Right forelimb (tissue), 1 donor: Measurements from ENCODE around the gene EVI2B.
"Not testable (repeated sequence)": the region's sequence is repeated elsewhere in the genome, so short reads cannot be mapped to it uniquely, and the experiment has no call there.

ENCODE experiments used
- DNase-seq: peaks from one replicate; pipeline ENCODE4 v3.0.0-alpha.2; 2018

EVI2B gene

GRCh38 chr17:31310260-31310659 lies 3.6 kb downstream of the EVI2B start:
- DNase-seq, result no peak

- no peak for DNase-seq
Observed at GRCh38 chr17:31309556-31309955, 4.3 kb downstream of the EVI2B start.

GRCh38 chr17:31308372-31309334 lies 5.2 kb downstream of the EVI2B start:
- no peak for DNase-seq

GRCh38 chr17:31307640-31308039 lies 6.2 kb downstream of the EVI2B start:
- DNase-seq, result no peak

GRCh38 chr17:31299624-31300023 lies 14.2 kb downstream of the EVI2B start:
- no peak for DNase-seq

GRCh38 chr17:31297090-31297489 lies 16.8 kb downstream of the EVI2B start, which contains the start of gene OMG:
OMG (minus strand) TSS chr17:31297239; CDS start chr17:31296331, 908 bp downstream.
- DNase-seq, result no peak

GRCh38 chr17:31296142-31296541 lies 17.7 kb downstream of the EVI2B start:
- no peak for DNase-seq

- DNase-seq, result no peak
Observed at GRCh38 chr17:31295489-31295871, 18.4 kb downstream of the EVI2B start.

- DNase-seq, result no peak
Observed at GRCh38 chr17:31294820-31295488, 18.9 kb downstream of the EVI2B start.

- DNase-seq, result no peak
Observed at GRCh38 chr17:31294231-31294630, 19.6 kb downstream of the EVI2B start.

- DNase-seq, result no peak
Observed at GRCh38 chr17:31293581-31293980, 20.3 kb downstream of the EVI2B start.

GRCh38 chr17:31291820-31292219 lies 22.0 kb downstream of the EVI2B start:
- no peak for DNase-seq

- DNase-seq, result no peak
Observed at GRCh38 chr17:31289790-31290189, 24.1 kb downstream of the EVI2B start.

GRCh38 chr17:31287932-31288331 lies 25.9 kb downstream of the EVI2B start:
- not testable (repeated sequence) for DNase-seq

GRCh38 chr17:31286587-31286986 lies 27.3 kb downstream of the EVI2B start:
- DNase-seq, result no peak

- no peak for DNase-seq
Observed at GRCh38 chr17:31283841-31284240, 30.0 kb downstream of the EVI2B start.

- DNase-seq, result no peak
Observed at GRCh38 chr17:31281061-31281460, 32.8 kb downstream of the EVI2B start.

- no peak for DNase-seq
Observed at GRCh38 chr17:31279401-31279800, 34.5 kb downstream of the EVI2B start.

GRCh38 chr17:31275116-31275515 lies 38.7 kb downstream of the EVI2B start:
- no peak for DNase-seq

- DNase-seq, result no peak
Observed at GRCh38 chr17:31274252-31274651, 39.6 kb downstream of the EVI2B start.

- DNase-seq, result no peak
Observed at GRCh38 chr17:31273516-31273915, 40.3 kb downstream of the EVI2B start.

- no peak for DNase-seq
Observed at GRCh38 chr17:31272803-31273202, 41.1 kb downstream of the EVI2B start.

GRCh38 chr17:31272236-31272635 lies 41.6 kb downstream of the EVI2B start:
- DNase-seq, result no peak

GRCh38 chr17:31269578-31269983 lies 44.3 kb downstream of the EVI2B start:
- no peak for DNase-seq
